K562 (cell line): ENCODE measurements around the gene RANBP3. TPM values are rescaled to one million over a fixed set of nuclear protein-coding genes. Genes with fewer than 3 reads are reported as not detected.

Experiments used
- ASH1L ChIP-seq: fragments of 450-650 bp; IDR thresholded peaks from 2 replicates; pipeline ENCODE4 v1.6.1; 2018; ENCODE audit warnings: borderline replicate concordance, mild to moderate bottlenecking, low read depth; ENCODE audit not compliant: partially characterized antibody
- ATF1 ChIP-seq, 2 experiments: fragments of 450-650 bp in 1 of 2; IDR thresholded peaks; 2 replicates each; pipeline ENCODE4 v1.6.1; 2016; ENCODE audit warnings: missing compliant biosample characterization in 1 of 2, missing genetic modification characterization in 1 of 2
- CREB3 ChIP-seq: fragments of 450-650 bp; conservative IDR thresholded peaks from 2 replicates; pipeline ENCODE4 v1.6.1; 2016; ENCODE audit warnings: missing genetic modification characterization, low read depth, mild to moderate bottlenecking, missing compliant biosample characterization, moderate library complexity
- LEF1 ChIP-seq: fragments of 450-650 bp; IDR thresholded peaks from 2 replicates; pipeline ENCODE4 v1.6.1; 2016; ENCODE audit warnings: mild to moderate bottlenecking
- MITF ChIP-seq: IDR thresholded peaks from 2 replicates; pipeline ENCODE4 v1.6.1; 2014; ENCODE audit warnings: antibody characterized with exemption
- PML ChIP-seq: IDR thresholded peaks from 2 replicates; pipeline ENCODE4 v1.6.1; 2012; ENCODE audit warnings: low read length, inconsistent platforms
- SOX6 ChIP-seq: fragments of 450-650 bp; IDR thresholded peaks from 2 replicates; pipeline ENCODE4 v1.6.1; 2014; ENCODE audit warnings: mild to moderate bottlenecking
- TAF1 ChIP-seq: IDR thresholded peaks from 2 replicates; pipeline ENCODE4 v1.6.1; 2011; ENCODE audit warnings: mild to moderate bottlenecking, low read length, moderate library complexity; ENCODE audit not compliant: insufficient read depth, control insufficient read depth, severe bottlenecking; ENCODE audit errors: extremely low read depth
- polyA plus RNA-seq, 8 experiments: library from polyadenylated mRNA; depleted of rRNA in 4 of 8; stranded (reverse) in 5 of 8; unstranded in 3 of 8; fragments of >200 nt; fragmentation: Nextera tagmentation in 2 of 8; fragmentation: Illumina TruSeq in 1 of 8; extraction: Ambion mirVana in 2 of 8; extraction: Trizol in 1 of 8; gene quantifications; 2 replicates each; pipeline versions ENCODE4 v1.2.1 to v1.2.3, GENCODE V29; 2011 to 2014; ENCODE audit warnings: inconsistent platforms in 1 of 8, missing spikeins in 1 of 8
- total RNA-seq, 7 experiments: library from RNA; depleted of rRNA in 6 of 7; stranded (reverse); fragments of >200 nt in 6 of 7; fragmentation: Illumina TruSeq in 2 of 7; extraction: Trizol in 2 of 7; gene quantifications; 2 replicates each; pipeline versions ENCODE4 v1.2.1 to v1.2.3, GENCODE V29; 2011 to 2021; ENCODE audit warnings: low replicate concordance in 1 of 7

RANBP3 gene
- total and polyA plus RNA-seq, 9 of the 15 experiments (the other 6 are each of a cell fraction or from before 2014, with no cell fraction given): 0.90 to 95.1 (median 63.2) TPM

GRCh38 chr19:5985098-5985783 lies 7.3 kb upstream of the RANBP3 start (continued):
- TF ChIP-seq MITF (0 out of 2 replicates have a peak, but pooled peaks have one; percentile 24), ATF1 (CRISPR knock-in tag; IDR thresholded peaks at IDR 0.05) (no peak), ATF1 (tag; IDR thresholded peaks at IDR 0.05) (peak; percentile 71), PML (0 out of 2 replicates have a peak, but pooled peaks have one; percentile 40), LEF1 (peak; percentile 34; the same call in 1 of the 2 replicates), SOX6 (0 out of 2 replicates have a peak, but pooled peaks have one; percentile 27), CREB3 (tag) (peak; percentile 61; the same call in 1 of the 2 replicates), ASH1L (peak; percentile 14), TAF1 (peak; percentile 17)
